ENCODE measurements around the gene CAPN3. TPM values are rescaled to one million over a fixed set of nuclear protein-coding genes. Genes with fewer than 3 reads are reported as not detected.

The CAPN3 gene
- total RNA-seq, 1 donor from 2014 or later: 45.4 TPM

DNA sequence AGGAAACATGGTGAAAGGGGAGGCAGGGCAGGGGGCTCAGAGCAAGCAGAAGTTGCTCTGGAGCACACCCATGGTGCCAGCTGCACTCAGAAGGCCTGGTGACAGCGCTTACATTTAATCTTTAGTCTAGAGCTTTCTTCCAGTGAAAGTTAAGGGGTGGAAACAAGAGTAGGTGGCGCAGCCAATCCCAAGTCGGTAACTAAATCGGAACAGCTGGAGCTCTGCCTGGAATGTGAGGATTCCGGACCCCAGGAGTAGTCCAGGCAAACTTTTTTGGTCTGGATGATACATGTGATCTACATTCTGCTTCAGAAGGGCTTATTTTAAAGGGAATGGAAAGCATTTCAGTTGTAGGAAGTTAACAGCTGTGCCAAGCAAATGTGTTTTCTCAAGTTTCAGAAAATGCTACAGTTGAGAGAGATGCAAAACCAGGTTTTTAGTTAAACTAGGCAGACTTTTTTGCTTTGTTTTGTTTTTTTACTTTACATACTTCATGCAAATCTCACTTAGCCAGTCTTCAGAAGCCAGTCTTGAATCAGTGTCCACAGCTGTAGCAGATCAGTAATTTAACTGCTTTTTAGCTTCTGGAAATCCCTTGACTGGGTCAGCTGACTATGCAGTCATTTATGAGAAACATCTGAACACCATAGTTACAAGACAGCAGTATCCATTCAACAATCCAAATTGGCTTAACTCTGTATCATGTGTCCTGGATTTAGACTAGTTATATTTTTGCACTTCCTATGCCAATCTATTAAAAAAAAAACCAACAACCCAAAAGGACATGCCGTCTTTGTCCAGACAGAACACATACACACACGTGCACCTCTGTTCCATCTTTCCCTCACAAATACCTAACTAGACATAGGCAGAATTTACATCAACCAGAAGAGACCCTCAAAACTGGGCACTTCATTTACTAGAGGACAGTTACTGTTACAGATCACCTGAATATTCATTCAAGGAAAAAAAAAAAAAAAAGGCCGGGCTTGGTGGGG lies 98.4 kb downstream of the CAPN3 start:
- Histone ChIP-seq H3K4me3 (peak overlapping the region; percentile 40), H3K36me3 (peaks cover 10% of the 10 kb centered on the region), H3K27ac (peak overlapping the region; percentile 81), H3K4me1 (peaks cover 15% of the 10 kb centered on the region), H3K27me3 (no peaks in the 10 kb centered on the region), H3K9me3 (no peaks in the 10 kb centered on the region)
- ATAC-seq: peak; percentile 91
- DNase-seq: no peak
- intact Hi-C loops (cut with DNase I): no loop called here
- TF ChIP-seq CTCF (IDR thresholded peaks at IDR 0.05): no peak

DNA sequence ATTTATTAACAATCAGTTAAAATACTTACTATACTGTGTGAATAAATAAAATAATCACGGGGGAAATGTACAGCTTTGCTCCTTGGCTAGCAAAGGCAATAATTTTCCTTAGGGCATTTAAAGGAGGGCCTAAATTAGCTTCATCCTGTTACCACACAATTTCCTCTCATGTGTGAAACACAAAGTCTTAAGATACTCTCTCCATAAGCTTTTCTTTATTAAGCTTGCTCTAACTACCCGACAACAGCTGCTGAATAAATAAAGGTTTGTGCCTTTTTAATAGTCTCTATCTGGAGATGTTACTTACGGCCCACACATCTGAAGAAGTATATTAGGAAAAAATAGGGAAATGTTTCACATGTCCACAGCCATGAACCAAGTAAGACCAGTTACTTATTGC lies 102.0 kb downstream of the CAPN3 start:
- Histone ChIP-seq H3K36me3 (peaks cover 24% of the 10 kb centered on the region), H3K27ac (no peak overlapping the region), H3K4me3 (no peak overlapping the region), H3K9me3 (no peaks in the 10 kb centered on the region), H3K27me3 (no peaks in the 10 kb centered on the region), H3K4me1 (peaks cover 15% of the 10 kb centered on the region)
- ATAC-seq (no peak), DNase-seq (no peak)
- intact Hi-C loops (cut with DNase I): no loop called here
- no peak for TF ChIP-seq CTCF (IDR thresholded peaks at IDR 0.05)

Other genes with a start within 250 kb of the CAPN3 start
- gene PLA2G4F, start 202.9 kb upstream of the CAPN3 start, total RNA-seq: 104 TPM
- gene VPS39, start 151.2 kb upstream of the CAPN3 start, total RNA-seq: 83.3 TPM
- 111 TPM for gene GANC, start 86.3 kb upstream of the CAPN3 start, total RNA-seq
- gene TMEM87A, start 86.1 kb upstream of the CAPN3 start, total RNA-seq: 129 TPM
- gene ZNF106, start 131.6 kb downstream of the CAPN3 start, total RNA-seq: 118 TPM
- gene SNAP23, start 136.1 kb downstream of the CAPN3 start, total RNA-seq: 81.9 TPM
- gene LRRC57, start 189.3 kb downstream of the CAPN3 start, total RNA-seq: 25.9 TPM
- gene HAUS2, start 189.3 kb downstream of the CAPN3 start, total RNA-seq: 17.1 TPM
- 15.4 TPM for gene STARD9, start 216.1 kb downstream of the CAPN3 start, total RNA-seq

All from upper lobe of right lung (tissue), 1 donor.